SK-N-SH (cell line): Measurements from ENCODE around the gene TMEM63B.

Experiments used
- GATA2 ChIP-seq: sonication (generic); formaldehyde crosslinking; IDR thresholded peaks from 2 replicates; pipeline ENCODE4 v1.5.0; 2020; ENCODE audit warnings: mild to moderate bottlenecking, missing genetic modification reagents
- TAF1 ChIP-seq: IDR thresholded peaks from 2 replicates; pipeline ENCODE4 v1.6.1; 2012; ENCODE audit warnings: low read depth, mild to moderate bottlenecking, low read length, moderate library complexity, borderline replicate concordance
- TCF12 ChIP-seq: IDR thresholded peaks from 2 replicates; pipeline ENCODE4 v1.4.0; 2012
- YY1 ChIP-seq: IDR thresholded peaks from 2 replicates; pipeline ENCODE4 v1.4.0; 2012; ENCODE audit warnings: low read depth, mild to moderate bottlenecking
- TF ChIP-seq, protein P1 (sequence below): fragments of 200-600 bp; sonication (generic); IDR thresholded peaks from 2 replicates; pipeline ENCODE4 v1.6.1; 2017; ENCODE audit warnings: antibody characterized with exemption, mild to moderate bottlenecking, moderate library complexity
- TF ChIP-seq, protein P2 (sequence below): fragments of 150-350 bp; IDR thresholded peaks from 2 replicates; pipeline ENCODE4 v1.6.1; 2017; ENCODE audit warnings: antibody characterized with exemption, low read length, low read depth, borderline replicate concordance
- TF ChIP-seq, protein P3 (sequence below): IDR thresholded peaks from 2 replicates; pipeline ENCODE4 v1.6.1; 2012; ENCODE audit warnings: mild to moderate bottlenecking, low read depth, low read length, moderate library complexity
- TF ChIP-seq, protein P4 (sequence below): IDR thresholded peaks from 2 replicates; pipeline ENCODE4 v1.4.0; 2012; ENCODE audit warnings: low read depth

DNA sequence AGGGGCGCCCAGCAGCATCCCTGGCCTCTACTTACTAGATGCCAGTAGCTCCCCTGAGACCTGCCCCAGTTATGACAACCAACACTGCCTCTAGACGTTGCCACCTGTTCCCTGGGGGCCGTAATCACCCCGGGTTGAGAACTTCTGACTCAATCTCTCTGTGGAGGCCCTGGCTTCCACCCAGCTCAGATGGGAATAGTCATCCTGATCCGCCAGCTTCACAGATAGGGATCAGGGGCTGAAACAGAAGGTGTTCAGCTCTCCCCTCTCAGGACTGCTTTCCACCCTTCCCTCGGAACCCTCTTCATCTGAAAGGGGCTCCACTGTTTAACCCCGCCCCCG lies 34.6 kb downstream of the TMEM63B start:
- TF ChIP-seq, protein P1, sequence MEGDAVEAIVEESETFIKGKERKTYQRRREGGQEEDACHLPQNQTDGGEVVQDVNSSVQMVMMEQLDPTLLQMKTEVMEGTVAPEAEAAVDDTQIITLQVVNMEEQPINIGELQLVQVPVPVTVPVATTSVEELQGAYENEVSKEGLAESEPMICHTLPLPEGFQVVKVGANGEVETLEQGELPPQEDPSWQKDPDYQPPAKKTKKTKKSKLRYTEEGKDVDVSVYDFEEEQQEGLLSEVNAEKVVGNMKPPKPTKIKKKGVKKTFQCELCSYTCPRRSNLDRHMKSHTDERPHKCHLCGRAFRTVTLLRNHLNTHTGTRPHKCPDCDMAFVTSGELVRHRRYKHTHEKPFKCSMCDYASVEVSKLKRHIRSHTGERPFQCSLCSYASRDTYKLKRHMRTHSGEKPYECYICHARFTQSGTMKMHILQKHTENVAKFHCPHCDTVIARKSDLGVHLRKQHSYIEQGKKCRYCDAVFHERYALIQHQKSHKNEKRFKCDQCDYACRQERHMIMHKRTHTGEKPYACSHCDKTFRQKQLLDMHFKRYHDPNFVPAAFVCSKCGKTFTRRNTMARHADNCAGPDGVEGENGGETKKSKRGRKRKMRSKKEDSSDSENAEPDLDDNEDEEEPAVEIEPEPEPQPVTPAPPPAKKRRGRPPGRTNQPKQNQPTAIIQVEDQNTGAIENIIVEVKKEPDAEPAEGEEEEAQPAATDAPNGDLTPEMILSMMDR, result no peak
- TF ChIP-seq TAF1 (no peak), TCF12 (no peak), YY1 (no peak), GATA2 (CRISPR knock-in tag) (no peak)
- TF ChIP-seq, protein P2, sequence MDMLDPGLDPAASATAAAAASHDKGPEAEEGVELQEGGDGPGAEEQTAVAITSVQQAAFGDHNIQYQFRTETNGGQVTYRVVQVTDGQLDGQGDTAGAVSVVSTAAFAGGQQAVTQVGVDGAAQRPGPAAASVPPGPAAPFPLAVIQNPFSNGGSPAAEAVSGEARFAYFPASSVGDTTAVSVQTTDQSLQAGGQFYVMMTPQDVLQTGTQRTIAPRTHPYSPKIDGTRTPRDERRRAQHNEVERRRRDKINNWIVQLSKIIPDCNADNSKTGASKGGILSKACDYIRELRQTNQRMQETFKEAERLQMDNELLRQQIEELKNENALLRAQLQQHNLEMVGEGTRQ, result no peak
- TF ChIP-seq, protein P3, sequence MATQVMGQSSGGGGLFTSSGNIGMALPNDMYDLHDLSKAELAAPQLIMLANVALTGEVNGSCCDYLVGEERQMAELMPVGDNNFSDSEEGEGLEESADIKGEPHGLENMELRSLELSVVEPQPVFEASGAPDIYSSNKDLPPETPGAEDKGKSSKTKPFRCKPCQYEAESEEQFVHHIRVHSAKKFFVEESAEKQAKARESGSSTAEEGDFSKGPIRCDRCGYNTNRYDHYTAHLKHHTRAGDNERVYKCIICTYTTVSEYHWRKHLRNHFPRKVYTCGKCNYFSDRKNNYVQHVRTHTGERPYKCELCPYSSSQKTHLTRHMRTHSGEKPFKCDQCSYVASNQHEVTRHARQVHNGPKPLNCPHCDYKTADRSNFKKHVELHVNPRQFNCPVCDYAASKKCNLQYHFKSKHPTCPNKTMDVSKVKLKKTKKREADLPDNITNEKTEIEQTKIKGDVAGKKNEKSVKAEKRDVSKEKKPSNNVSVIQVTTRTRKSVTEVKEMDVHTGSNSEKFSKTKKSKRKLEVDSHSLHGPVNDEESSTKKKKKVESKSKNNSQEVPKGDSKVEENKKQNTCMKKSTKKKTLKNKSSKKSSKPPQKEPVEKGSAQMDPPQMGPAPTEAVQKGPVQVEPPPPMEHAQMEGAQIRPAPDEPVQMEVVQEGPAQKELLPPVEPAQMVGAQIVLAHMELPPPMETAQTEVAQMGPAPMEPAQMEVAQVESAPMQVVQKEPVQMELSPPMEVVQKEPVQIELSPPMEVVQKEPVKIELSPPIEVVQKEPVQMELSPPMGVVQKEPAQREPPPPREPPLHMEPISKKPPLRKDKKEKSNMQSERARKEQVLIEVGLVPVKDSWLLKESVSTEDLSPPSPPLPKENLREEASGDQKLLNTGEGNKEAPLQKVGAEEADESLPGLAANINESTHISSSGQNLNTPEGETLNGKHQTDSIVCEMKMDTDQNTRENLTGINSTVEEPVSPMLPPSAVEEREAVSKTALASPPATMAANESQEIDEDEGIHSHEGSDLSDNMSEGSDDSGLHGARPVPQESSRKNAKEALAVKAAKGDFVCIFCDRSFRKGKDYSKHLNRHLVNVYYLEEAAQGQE, result no peak
- TF ChIP-seq, protein P4, sequence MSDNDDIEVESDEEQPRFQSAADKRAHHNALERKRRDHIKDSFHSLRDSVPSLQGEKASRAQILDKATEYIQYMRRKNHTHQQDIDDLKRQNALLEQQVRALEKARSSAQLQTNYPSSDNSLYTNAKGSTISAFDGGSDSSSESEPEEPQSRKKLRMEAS, result no peak
